ENCODE data around the gene ZNF598.
A peak's percentile ranks its signal among the peaks of the same experiment; 100 is the strongest.

ZNF598 gene

GRCh38 chr16:1983544-1984346 lies 25.9 kb downstream of the ZNF598 start, which contains the start of gene GFER:
TSS of gene GFER (plus strand) at chr16:1984193. CDS start at chr16:1984219, 26 bp downstream.
- Mint-ChIP-seq H3K9me3 (no peaks in the 10 kb centered on the region), H3K36me3 (peaks cover 24% of the 10 kb centered on the region), H3K27ac (no peak within 1 kb of the TSS), H3K4me3 (peak within 1 kb of the TSS; percentile 74), H3K4me1 (peaks cover 41% of the 10 kb centered on the region)
- ATAC-seq (peak; percentile 88), DNase-seq (ENCODE audit: low spot score in 2 of 2) (peak; percentile 80 to 92)

GRCh38 chr16:1982991-1983543 lies 26.6 kb downstream of the ZNF598 start:
- peaks cover 41% of the 10 kb centered on the region for H3K4me1 Mint-ChIP-seq
- H3K4me3 Mint-ChIP-seq, result peak overlapping the region; percentile 74
- DNase-seq (ENCODE audit: low spot score in 2 of 2), result no peak
- no peak for ATAC-seq
- H3K27ac Mint-ChIP-seq, result no peak overlapping the region
- peaks cover 30% of the 10 kb centered on the region for H3K36me3 Mint-ChIP-seq
- no peaks in the 10 kb centered on the region for H3K9me3 Mint-ChIP-seq

- Mint-ChIP-seq H3K36me3 (peaks cover 35% of the 10 kb centered on the region), H3K9me3 (no peaks in the 10 kb centered on the region), H3K4me3 (no peak overlapping the region), H3K4me1 (peaks cover 41% of the 10 kb centered on the region), H3K27ac (no peak overlapping the region)
- DNase-seq (ENCODE audit: low spot score in 2 of 2), result no peak
- ATAC-seq, result no peak
Observed at GRCh38 chr16:1982013-1982433, 27.6 kb downstream of the ZNF598 start.

- Mint-ChIP-seq H3K9me3 (no peaks in the 10 kb centered on the region), H3K27ac (no peak within 1 kb of the TSS), H3K4me3 (no peak within 1 kb of the TSS), H3K4me1 (peaks cover 35% of the 10 kb centered on the region), H3K36me3 (peaks cover 34% of the 10 kb centered on the region)
- no peak for DNase-seq (ENCODE audit: low spot score in 2 of 2)
- ATAC-seq, result no peak
Observed at GRCh38 chr16:1981398-1981836, 28.2 kb downstream of the ZNF598 start, which contains the start of gene NOXO1. TSS of gene NOXO1 (minus strand) at chr16:1981469. CDS start at chr16:1981179, 290 bp downstream.

GRCh38 chr16:1980770-1981087 lies 28.9 kb downstream of the ZNF598 start:
- Mint-ChIP-seq H3K36me3 (peaks cover 34% of the 10 kb centered on the region), H3K4me3 (no peak overlapping the region), H3K9me3 (no peaks in the 10 kb centered on the region), H3K4me1 (peaks cover 29% of the 10 kb centered on the region), H3K27ac (no peak overlapping the region)
- DNase-seq (ENCODE audit: low spot score in 2 of 2), result no peak
- ATAC-seq, result no peak

GRCh38 chr16:1980030-1980769 lies 29.4 kb downstream of the ZNF598 start:
- no peak for ATAC-seq

GRCh38 chr16:1979271-1980029 lies 30.2 kb downstream of the ZNF598 start:
- Mint-ChIP-seq H3K4me1 (peaks cover 16% of the 10 kb centered on the region), H3K36me3 (peaks cover 37% of the 10 kb centered on the region), H3K27ac (no peak overlapping the region), H3K9me3 (no peaks in the 10 kb centered on the region), H3K4me3 (no peak overlapping the region)
- DNase-seq (ENCODE audit: low spot score in 2 of 2), result no peak
- ATAC-seq, result no peak

More at GRCh38 chr16:1980030-1980769, 29.4 kb downstream of the ZNF598 start:
- H3K27ac Mint-ChIP-seq, result no peak overlapping the region
- no peak overlapping the region for H3K4me3 Mint-ChIP-seq
- peaks cover 33% of the 10 kb centered on the region for H3K36me3 Mint-ChIP-seq
- no peaks in the 10 kb centered on the region for H3K9me3 Mint-ChIP-seq
- DNase-seq (ENCODE audit: low spot score in 2 of 2), result no peak
- H3K4me1 Mint-ChIP-seq, result peaks cover 23% of the 10 kb centered on the region

- Mint-ChIP-seq H3K27ac (no peak overlapping the region), H3K36me3 (peaks cover 44% of the 10 kb centered on the region), H3K4me1 (peaks cover 21% of the 10 kb centered on the region), H3K4me3 (no peak overlapping the region), H3K9me3 (no peaks in the 10 kb centered on the region)
- ATAC-seq (no peak), DNase-seq (ENCODE audit: low spot score in 2 of 2) (no peak)
Observed at GRCh38 chr16:1978476-1979120, 31.0 kb downstream of the ZNF598 start.

- Mint-ChIP-seq H3K9me3 (no peaks in the 10 kb centered on the region), H3K36me3 (peaks cover 50% of the 10 kb centered on the region), H3K4me1 (peaks cover 23% of the 10 kb centered on the region), H3K4me3 (no peak overlapping the region), H3K27ac (no peak overlapping the region)
- no peak for ATAC-seq
- no peak for DNase-seq (ENCODE audit: low spot score in 2 of 2)
Observed at GRCh38 chr16:1977875-1978268, 31.7 kb downstream of the ZNF598 start.

- Mint-ChIP-seq H3K9me3 (no peaks in the 10 kb centered on the region), H3K4me3 (no peak overlapping the region), H3K36me3 (peaks cover 56% of the 10 kb centered on the region)
Observed at GRCh38 chr16:1976951-1977874, 32.4 kb downstream of the ZNF598 start.

GRCh38 chr16:1976216-1976520 lies 33.5 kb downstream of the ZNF598 start:
- DNase-seq (ENCODE audit: low spot score in 2 of 2), result no peak
- Mint-ChIP-seq H3K4me1 (peaks cover 29% of the 10 kb centered on the region), H3K36me3 (peaks cover 67% of the 10 kb centered on the region), H3K4me3 (no peak overlapping the region), H3K9me3 (no peaks in the 10 kb centered on the region), H3K27ac (no peak overlapping the region)
- ATAC-seq, result no peak

More at GRCh38 chr16:1976951-1977874, 32.4 kb downstream of the ZNF598 start:
- DNase-seq (ENCODE audit: low spot score in 2 of 2) (no peak), ATAC-seq (no peak)
- H3K4me1 Mint-ChIP-seq, result peaks cover 26% of the 10 kb centered on the region
- H3K27ac Mint-ChIP-seq, result no peak overlapping the region

- Mint-ChIP-seq H3K4me1 (peaks cover 33% of the 10 kb centered on the region), H3K27ac (no peak overlapping the region), H3K36me3 (peaks cover 69% of the 10 kb centered on the region), H3K4me3 (no peak overlapping the region), H3K9me3 (no peaks in the 10 kb centered on the region)
- DNase-seq (ENCODE audit: low spot score in 2 of 2), result no peak
- ATAC-seq, result no peak
Observed at GRCh38 chr16:1975432-1976215, 34.0 kb downstream of the ZNF598 start.
